HepG2 (cell line): ENCODE measurements around the gene EGLN2. TPM values are rescaled to one million over a fixed set of nuclear protein-coding genes. Genes with fewer than 3 reads are reported as not detected.
"Not testable (repeated sequence)": the region's sequence is repeated elsewhere in the genome, so short reads cannot be mapped to it uniquely, and the experiment has no call there.

Experiments
- HDAC1 ChIP-seq: sonication (generic); formaldehyde crosslinking; IDR thresholded peaks from 2 replicates; pipeline ENCODE4 v1.5.1; 2020; ENCODE audit warnings: mild to moderate bottlenecking, missing genetic modification reagents
- HNF4A ChIP-seq: sonication (generic); formaldehyde crosslinking; IDR thresholded peaks from 2 replicates; pipeline ENCODE4 v1.4.0; 2020; ENCODE audit warnings: missing genetic modification reagents
- HOXA3 ChIP-seq: sonication (generic); formaldehyde crosslinking; IDR thresholded peaks from 2 replicates; pipeline ENCODE4 v1.5.0; 2020; ENCODE audit warnings: missing genetic modification reagents
- NR2F6 ChIP-seq, 2 experiments: IDR thresholded peaks; 2 replicates each; pipeline ENCODE4 v1.6.1; 2016; ENCODE audit warnings: antibody characterized with exemption in 1 of 2, mild to moderate bottlenecking in 1 of 2
- RAD21 ChIP-seq: fragments of 450-650 bp; formaldehyde crosslinking; IDR thresholded peaks from 2 replicates; pipeline ENCODE4 v1.5.0; 2020; ENCODE audit warnings: mild to moderate bottlenecking
- polyA plus RNA-seq, 8 experiments: library from polyadenylated mRNA; depleted of rRNA in 3 of 8; stranded (reverse) in 7 of 8; unstranded in 1 of 8; fragments of >200 nt; fragmentation: Illumina TruSeq in 4 of 8; extraction: Trizol in 4 of 8; gene quantifications; 2 replicates each; pipeline versions ENCODE4 v1.2.1 to v1.2.3, GENCODE V29; 2011 to 2016; ENCODE audit warnings: low read depth in 4 of 8, missing spikeins in 1 of 8, mixed read lengths in 1 of 8; ENCODE audit not compliant: insufficient read depth in 1 of 8
- total RNA-seq, 5 experiments: library from RNA; depleted of rRNA; stranded (reverse); fragments of >200 nt; fragmentation: Illumina TruSeq; extraction: Trizol; gene quantifications; 2 replicates each; pipeline ENCODE4 v1.2.3, GENCODE V29; 2016; ENCODE audit warnings: low read depth in 1 of 5
- TF ChIP-seq, protein P1 (sequence below): sonication (generic); formaldehyde crosslinking; IDR thresholded peaks from 2 replicates; pipeline ENCODE4 v1.5.0; 2020; ENCODE audit warnings: mild to moderate bottlenecking, missing genetic modification reagents, moderate library complexity
- TF ChIP-seq, protein P2 (sequence below): sonication (generic); formaldehyde crosslinking; IDR thresholded peaks from 2 replicates; pipeline ENCODE4 v1.4.0; 2020; ENCODE audit warnings: missing genetic modification reagents, borderline replicate concordance
- TF ChIP-seq, protein P3 (sequence below): sonication (generic); formaldehyde crosslinking; IDR thresholded peaks from 2 replicates; pipeline ENCODE4 v1.5.1; 2020; ENCODE audit warnings: mild to moderate bottlenecking, missing genetic modification reagents, moderate library complexity
- TF ChIP-seq, protein P4 (sequence below): sonication (generic); formaldehyde crosslinking; IDR thresholded peaks from 2 replicates; pipeline ENCODE4 v1.5.0; 2020; ENCODE audit warnings: mild to moderate bottlenecking, missing genetic modification reagents, borderline replicate concordance
- TF ChIP-seq, protein P5 (sequence below): sonication (generic); formaldehyde crosslinking; IDR thresholded peaks from 2 replicates; pipeline ENCODE4 v1.4.0; 2020; ENCODE audit warnings: missing genetic modification reagents

The EGLN2 gene
- total and polyA plus RNA-seq, 2 of the 13 experiments (the other 11 are each of a cell fraction or from before 2014, with no cell fraction given): 16.5 to 40.8 TPM

DNA sequence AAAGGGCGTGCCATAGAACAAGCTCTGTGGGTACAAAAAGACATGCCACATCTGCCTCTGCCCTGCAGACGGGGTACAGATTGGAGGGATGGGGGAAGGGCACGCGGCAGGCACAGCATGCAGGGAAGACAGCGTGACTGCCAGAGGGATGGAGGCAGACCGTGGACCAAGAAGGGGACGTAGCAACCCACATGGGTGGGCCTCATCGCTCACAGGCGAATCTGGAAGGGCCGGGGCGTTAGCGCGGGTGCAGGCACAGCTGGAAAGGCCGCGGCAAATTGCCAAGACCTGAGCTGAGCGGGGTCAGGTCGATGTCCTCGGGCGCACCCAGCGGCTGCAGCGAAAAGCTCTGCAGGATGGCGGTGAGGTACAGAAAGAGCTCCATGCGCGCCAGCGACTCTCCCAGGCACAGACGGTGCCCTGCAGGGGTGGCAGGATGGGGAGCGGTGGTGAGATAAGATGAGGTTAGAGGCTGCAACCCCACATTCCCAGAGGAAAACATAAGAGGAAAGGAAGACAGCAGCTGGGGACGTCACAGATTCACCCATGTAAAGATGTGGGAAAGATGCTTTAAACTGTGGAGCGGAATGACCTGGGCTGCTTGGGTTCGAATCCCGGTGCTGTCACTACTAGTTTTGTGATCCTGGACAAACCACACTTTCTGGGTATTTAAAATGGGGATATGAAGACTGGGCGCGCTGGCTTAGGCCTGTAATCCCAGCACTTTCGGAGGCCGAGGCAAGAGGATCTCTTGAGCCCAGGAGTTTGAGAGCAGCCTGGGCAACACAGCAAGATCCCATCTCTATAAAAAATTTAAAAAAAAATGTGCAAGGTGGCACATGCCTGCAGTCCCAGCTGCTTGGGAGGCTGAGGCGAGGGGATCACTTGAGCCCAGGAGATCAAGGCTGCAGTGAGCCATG, 19.7 kb downstream of the EGLN2 start (continued):
- TF ChIP-seq, protein P1, sequence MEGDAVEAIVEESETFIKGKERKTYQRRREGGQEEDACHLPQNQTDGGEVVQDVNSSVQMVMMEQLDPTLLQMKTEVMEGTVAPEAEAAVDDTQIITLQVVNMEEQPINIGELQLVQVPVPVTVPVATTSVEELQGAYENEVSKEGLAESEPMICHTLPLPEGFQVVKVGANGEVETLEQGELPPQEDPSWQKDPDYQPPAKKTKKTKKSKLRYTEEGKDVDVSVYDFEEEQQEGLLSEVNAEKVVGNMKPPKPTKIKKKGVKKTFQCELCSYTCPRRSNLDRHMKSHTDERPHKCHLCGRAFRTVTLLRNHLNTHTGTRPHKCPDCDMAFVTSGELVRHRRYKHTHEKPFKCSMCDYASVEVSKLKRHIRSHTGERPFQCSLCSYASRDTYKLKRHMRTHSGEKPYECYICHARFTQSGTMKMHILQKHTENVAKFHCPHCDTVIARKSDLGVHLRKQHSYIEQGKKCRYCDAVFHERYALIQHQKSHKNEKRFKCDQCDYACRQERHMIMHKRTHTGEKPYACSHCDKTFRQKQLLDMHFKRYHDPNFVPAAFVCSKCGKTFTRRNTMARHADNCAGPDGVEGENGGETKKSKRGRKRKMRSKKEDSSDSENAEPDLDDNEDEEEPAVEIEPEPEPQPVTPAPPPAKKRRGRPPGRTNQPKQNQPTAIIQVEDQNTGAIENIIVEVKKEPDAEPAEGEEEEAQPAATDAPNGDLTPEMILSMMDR: peak; percentile 52
- peak; percentile 25; the same call in 1 of the 2 replicates for TF ChIP-seq HNF4A (CRISPR knock-in tag)
- peak; percentile 13; the same call in 1 of the 2 replicates for TF ChIP-seq RAD21 (CRISPR knock-in tag)
- TF ChIP-seq, protein P2, sequence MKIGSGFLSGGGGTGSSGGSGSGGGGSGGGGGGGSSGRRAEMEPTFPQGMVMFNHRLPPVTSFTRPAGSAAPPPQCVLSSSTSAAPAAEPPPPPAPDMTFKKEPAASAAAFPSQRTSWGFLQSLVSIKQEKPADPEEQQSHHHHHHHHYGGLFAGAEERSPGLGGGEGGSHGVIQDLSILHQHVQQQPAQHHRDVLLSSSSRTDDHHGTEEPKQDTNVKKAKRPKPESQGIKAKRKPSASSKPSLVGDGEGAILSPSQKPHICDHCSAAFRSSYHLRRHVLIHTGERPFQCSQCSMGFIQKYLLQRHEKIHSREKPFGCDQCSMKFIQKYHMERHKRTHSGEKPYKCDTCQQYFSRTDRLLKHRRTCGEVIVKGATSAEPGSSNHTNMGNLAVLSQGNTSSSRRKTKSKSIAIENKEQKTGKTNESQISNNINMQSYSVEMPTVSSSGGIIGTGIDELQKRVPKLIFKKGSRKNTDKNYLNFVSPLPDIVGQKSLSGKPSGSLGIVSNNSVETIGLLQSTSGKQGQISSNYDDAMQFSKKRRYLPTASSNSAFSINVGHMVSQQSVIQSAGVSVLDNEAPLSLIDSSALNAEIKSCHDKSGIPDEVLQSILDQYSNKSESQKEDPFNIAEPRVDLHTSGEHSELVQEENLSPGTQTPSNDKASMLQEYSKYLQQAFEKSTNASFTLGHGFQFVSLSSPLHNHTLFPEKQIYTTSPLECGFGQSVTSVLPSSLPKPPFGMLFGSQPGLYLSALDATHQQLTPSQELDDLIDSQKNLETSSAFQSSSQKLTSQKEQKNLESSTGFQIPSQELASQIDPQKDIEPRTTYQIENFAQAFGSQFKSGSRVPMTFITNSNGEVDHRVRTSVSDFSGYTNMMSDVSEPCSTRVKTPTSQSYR (CRISPR knock-in tag): 0 out of 2 replicates have a peak, but pooled peaks have one; percentile 51
- TF ChIP-seq HOXA3 (CRISPR knock-in tag): peak; percentile 48
- TF ChIP-seq, protein P3, sequence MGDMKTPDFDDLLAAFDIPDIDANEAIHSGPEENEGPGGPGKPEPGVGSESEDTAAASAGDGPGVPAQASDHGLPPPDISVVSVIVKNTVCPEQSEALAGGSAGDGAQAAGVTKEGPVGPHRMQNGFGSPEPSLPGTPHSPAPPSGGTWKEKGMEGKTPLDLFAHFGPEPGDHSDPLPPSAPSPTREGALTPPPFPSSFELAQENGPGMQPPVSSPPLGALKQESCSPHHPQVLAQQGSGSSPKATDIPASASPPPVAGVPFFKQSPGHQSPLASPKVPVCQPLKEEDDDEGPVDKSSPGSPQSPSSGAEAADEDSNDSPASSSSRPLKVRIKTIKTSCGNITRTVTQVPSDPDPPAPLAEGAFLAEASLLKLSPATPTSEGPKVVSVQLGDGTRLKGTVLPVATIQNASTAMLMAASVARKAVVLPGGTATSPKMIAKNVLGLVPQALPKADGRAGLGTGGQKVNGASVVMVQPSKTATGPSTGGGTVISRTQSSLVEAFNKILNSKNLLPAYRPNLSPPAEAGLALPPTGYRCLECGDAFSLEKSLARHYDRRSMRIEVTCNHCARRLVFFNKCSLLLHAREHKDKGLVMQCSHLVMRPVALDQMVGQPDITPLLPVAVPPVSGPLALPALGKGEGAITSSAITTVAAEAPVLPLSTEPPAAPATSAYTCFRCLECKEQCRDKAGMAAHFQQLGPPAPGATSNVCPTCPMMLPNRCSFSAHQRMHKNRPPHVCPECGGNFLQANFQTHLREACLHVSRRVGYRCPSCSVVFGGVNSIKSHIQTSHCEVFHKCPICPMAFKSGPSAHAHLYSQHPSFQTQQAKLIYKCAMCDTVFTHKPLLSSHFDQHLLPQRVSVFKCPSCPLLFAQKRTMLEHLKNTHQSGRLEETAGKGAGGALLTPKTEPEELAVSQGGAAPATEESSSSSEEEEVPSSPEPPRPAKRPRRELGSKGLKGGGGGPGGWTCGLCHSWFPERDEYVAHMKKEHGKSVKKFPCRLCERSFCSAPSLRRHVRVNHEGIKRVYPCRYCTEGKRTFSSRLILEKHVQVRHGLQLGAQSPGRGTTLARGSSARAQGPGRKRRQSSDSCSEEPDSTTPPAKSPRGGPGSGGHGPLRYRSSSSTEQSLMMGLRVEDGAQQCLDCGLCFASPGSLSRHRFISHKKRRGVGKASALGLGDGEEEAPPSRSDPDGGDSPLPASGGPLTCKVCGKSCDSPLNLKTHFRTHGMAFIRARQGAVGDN (CRISPR knock-in tag): peak; percentile 48
- TF ChIP-seq, protein P4, sequence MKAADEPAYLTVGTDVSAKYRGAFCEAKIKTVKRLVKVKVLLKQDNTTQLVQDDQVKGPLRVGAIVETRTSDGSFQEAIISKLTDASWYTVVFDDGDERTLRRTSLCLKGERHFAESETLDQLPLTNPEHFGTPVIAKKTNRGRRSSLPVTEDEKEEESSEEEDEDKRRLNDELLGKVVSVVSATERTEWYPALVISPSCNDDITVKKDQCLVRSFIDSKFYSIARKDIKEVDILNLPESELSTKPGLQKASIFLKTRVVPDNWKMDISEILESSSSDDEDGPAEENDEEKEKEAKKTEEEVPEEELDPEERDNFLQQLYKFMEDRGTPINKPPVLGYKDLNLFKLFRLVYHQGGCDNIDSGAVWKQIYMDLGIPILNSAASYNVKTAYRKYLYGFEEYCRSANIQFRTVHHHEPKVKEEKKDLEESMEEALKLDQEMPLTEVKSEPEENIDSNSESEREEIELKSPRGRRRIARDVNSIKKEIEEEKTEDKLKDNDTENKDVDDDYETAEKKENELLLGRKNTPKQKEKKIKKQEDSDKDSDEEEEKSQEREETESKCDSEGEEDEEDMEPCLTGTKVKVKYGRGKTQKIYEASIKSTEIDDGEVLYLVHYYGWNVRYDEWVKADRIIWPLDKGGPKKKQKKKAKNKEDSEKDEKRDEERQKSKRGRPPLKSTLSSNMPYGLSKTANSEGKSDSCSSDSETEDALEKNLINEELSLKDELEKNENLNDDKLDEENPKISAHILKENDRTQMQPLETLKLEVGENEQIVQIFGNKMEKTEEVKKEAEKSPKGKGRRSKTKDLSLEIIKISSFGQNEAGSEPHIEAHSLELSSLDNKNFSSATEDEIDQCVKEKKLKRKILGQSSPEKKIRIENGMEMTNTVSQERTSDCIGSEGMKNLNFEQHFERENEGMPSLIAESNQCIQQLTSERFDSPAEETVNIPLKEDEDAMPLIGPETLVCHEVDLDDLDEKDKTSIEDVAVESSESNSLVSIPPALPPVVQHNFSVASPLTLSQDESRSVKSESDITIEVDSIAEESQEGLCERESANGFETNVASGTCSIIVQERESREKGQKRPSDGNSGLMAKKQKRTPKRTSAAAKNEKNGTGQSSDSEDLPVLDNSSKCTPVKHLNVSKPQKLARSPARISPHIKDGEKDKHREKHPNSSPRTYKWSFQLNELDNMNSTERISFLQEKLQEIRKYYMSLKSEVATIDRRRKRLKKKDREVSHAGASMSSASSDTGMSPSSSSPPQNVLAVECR (CRISPR knock-in tag): 0 out of 2 replicates have a peak, but pooled peaks have one; percentile 18
- TF ChIP-seq HDAC1 (CRISPR knock-in tag): 0 out of 2 replicates have a peak, but pooled peaks have one; percentile 23
- not testable (repeated sequence) for TF ChIP-seq NR2F6 (IDR thresholded peaks at IDR 0.05)
- peak; percentile 55; the same call in 1 of the 2 replicates for TF ChIP-seq NR2F6 (CRISPR knock-in tag; IDR thresholded peaks at IDR 0.05)
- TF ChIP-seq, protein P5, sequence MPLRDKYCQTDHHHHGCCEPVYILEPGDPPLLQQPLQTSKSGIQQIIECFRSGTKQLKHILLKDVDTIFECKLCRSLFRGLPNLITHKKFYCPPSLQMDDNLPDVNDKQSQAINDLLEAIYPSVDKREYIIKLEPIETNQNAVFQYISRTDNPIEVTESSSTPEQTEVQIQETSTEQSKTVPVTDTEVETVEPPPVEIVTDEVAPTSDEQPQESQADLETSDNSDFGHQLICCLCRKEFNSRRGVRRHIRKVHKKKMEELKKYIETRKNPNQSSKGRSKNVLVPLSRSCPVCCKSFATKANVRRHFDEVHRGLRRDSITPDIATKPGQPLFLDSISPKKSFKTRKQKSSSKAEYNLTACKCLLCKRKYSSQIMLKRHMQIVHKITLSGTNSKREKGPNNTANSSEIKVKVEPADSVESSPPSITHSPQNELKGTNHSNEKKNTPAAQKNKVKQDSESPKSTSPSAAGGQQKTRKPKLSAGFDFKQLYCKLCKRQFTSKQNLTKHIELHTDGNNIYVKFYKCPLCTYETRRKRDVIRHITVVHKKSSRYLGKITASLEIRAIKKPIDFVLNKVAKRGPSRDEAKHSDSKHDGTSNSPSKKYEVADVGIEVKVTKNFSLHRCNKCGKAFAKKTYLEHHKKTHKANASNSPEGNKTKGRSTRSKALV (CRISPR knock-in tag): peak; percentile 66; the same call in 1 of the 2 replicates
